ENCODE measurements around the gene APH1B.

Gene APH1B

GRCh38 chr15:63349156-63349555 lies 71.8 kb downstream of the APH1B start:
- CTCF ChIA-PET, result no interaction called here

DNA sequence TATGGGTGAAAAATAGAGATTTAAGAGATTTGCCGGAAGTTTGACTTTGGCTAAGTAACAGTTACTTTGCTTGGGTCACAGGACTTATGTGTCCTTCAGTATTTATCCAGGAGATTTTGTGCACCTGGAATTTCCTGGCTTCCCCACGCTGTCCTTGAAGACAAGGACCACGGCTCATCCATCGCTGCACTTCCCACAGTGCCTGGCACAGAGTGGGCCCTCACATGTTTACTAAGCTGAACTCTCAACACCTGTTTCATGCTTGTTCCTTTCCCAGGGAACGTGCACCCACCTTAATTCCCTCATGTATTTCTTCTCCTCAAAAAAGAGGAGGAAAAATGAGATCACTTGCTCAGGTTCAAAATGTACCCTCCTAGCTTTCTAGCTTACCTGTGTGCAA lies 72.2 kb downstream of the APH1B start:
- POLR2A ChIA-PET, result no interaction called here
- CTCF ChIA-PET, result no interaction called here
- TF ChIP-seq CTBP1 (IDR thresholded peaks at IDR 0.05; ENCODE audit: borderline replicate concordance) (no peak), LEF1 (IDR thresholded peaks at IDR 0.05; ENCODE audit: borderline replicate concordance) (no peak), TARDBP (IDR thresholded peaks at IDR 0.05) (no peak), ELF4 (IDR thresholded peaks at IDR 0.05) (no peak), NFRKB (IDR thresholded peaks at IDR 0.05) (no peak), SP1 (IDR thresholded peaks at IDR 0.05) (no peak), SUZ12 (IDR thresholded peaks at IDR 0.05) (no peak), L3MBTL2 (conservative IDR thresholded peaks at IDR 0.05) (no peak), ZNF384 (IDR thresholded peaks at IDR 0.05) (no peak), ARNT (IDR thresholded peaks at IDR 0.05) (no peak), FOXM1 (IDR thresholded peaks at IDR 0.05; ENCODE audit: borderline replicate concordance) (no peak), BHLHE40 (IDR thresholded peaks at IDR 0.05; ENCODE audit: borderline replicate concordance) (no peak), FOXA1 (IDR thresholded peaks at IDR 0.05) (no peak), FOXK2 (IDR thresholded peaks at IDR 0.05) (no peak), HDGF (IDR thresholded peaks at IDR 0.05; ENCODE audit: borderline replicate concordance) (no peak)
- TF ChIP-seq, protein P1, sequence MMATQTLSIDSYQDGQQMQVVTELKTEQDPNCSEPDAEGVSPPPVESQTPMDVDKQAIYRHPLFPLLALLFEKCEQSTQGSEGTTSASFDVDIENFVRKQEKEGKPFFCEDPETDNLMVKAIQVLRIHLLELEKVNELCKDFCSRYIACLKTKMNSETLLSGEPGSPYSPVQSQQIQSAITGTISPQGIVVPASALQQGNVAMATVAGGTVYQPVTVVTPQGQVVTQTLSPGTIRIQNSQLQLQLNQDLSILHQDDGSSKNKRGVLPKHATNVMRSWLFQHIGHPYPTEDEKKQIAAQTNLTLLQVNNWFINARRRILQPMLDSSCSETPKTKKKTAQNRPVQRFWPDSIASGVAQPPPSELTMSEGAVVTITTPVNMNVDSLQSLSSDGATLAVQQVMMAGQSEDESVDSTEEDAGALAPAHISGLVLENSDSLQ (IDR thresholded peaks at IDR 0.05), result no peak
- DNase-seq (ENCODE audit: extremely low spot score), result no peak

More at GRCh38 chr15:63349156-63349555, 71.8 kb downstream of the APH1B start:
- DNase-seq (ENCODE audit: extremely low spot score), result no peak
- TF ChIP-seq SUZ12 (IDR thresholded peaks at IDR 0.05) (no peak), FOXK2 (IDR thresholded peaks at IDR 0.05) (no peak), TARDBP (IDR thresholded peaks at IDR 0.05) (no peak), ARNT (IDR thresholded peaks at IDR 0.05) (no peak), NFRKB (IDR thresholded peaks at IDR 0.05) (no peak), CTBP1 (IDR thresholded peaks at IDR 0.05; ENCODE audit: borderline replicate concordance) (no peak), HDGF (IDR thresholded peaks at IDR 0.05; ENCODE audit: borderline replicate concordance) (no peak), LEF1 (IDR thresholded peaks at IDR 0.05; ENCODE audit: borderline replicate concordance) (no peak), L3MBTL2 (conservative IDR thresholded peaks at IDR 0.05) (no peak), FOXA1 (IDR thresholded peaks at IDR 0.05) (no peak), ELF4 (IDR thresholded peaks at IDR 0.05) (no peak), SP1 (IDR thresholded peaks at IDR 0.05) (no peak), FOXM1 (IDR thresholded peaks at IDR 0.05; ENCODE audit: borderline replicate concordance) (no peak), ZNF384 (IDR thresholded peaks at IDR 0.05) (no peak), BHLHE40 (IDR thresholded peaks at IDR 0.05; ENCODE audit: borderline replicate concordance) (no peak)
- TF ChIP-seq, protein P1 (IDR thresholded peaks at IDR 0.05), result no peak
- POLR2A ChIA-PET, result interaction anchor here (1.4 kb wide), 1 partner anchor 33 kb away, joined by 3 read pairs; the partner anchor contains the start of gene CA12

DNA sequence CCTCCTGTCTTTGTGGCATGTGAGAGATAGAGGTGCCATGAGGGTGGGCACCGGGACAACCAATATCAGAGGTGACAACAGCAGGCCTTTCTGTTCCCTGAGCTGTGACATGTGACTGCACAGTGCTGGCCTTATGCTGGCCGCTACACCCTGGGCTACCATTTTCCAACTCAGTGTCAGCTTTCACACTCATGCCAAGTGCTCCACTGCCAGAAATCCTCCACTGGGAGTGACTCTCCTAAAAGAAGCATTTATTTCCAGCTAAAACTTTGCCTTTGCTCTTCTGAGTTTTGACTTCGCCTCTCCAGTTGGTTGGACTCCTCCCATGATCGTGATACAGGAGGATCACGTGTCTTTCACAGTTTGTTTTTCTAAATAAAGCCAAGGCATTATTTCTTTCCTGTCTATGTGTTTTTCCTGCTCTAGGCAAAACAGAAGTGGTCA lies 72.8 kb downstream of the APH1B start:
- ChIA-PET POLR2A (no interaction called here), CTCF (no interaction called here)
- no peak for DNase-seq (ENCODE audit: extremely low spot score)
- no peak for TF ChIP-seq L3MBTL2 (conservative IDR thresholded peaks at IDR 0.05)
- TF ChIP-seq SUZ12 (IDR thresholded peaks at IDR 0.05), result no peak
- no peak for TF ChIP-seq FOXA1 (IDR thresholded peaks at IDR 0.05)
- no peak for TF ChIP-seq HDGF (IDR thresholded peaks at IDR 0.05; ENCODE audit: borderline replicate concordance)
- no peak for TF ChIP-seq NFRKB (IDR thresholded peaks at IDR 0.05)
- no peak for TF ChIP-seq CTBP1 (IDR thresholded peaks at IDR 0.05; ENCODE audit: borderline replicate concordance)
- no peak for TF ChIP-seq FOXK2 (IDR thresholded peaks at IDR 0.05)
- no peak for TF ChIP-seq FOXM1 (IDR thresholded peaks at IDR 0.05; ENCODE audit: borderline replicate concordance)

- POLR2A ChIA-PET, result no interaction called here
These were observed 73.8 kb downstream of the APH1B start for GRCh38 chr15:63351170-63351569.

DNA sequence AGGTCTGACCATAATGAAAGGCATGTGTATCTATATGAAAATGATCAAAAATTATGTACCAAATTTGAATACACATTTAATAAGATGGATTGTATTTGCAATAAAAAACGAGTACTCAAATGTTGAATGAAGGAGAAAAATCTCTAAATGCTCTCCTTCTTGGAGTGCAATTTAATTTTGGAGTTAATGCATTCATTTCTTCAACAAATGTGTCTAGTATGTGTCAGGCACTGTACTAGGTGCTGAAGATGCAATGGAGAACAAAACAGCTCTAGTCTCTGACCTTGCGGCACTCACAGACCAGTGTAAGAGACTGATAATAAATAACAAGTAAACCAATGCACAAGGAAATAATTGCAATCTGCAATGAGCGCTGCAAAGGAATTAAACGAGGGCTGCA lies 75.4 kb downstream of the APH1B start:
- no peak for DNase-seq (ENCODE audit: extremely low spot score)
- TF ChIP-seq SP1 (IDR thresholded peaks at IDR 0.05) (no peak), CTBP1 (IDR thresholded peaks at IDR 0.05; ENCODE audit: borderline replicate concordance) (no peak), HDGF (IDR thresholded peaks at IDR 0.05; ENCODE audit: borderline replicate concordance) (no peak), FOXA1 (IDR thresholded peaks at IDR 0.05) (no peak), FOXK2 (IDR thresholded peaks at IDR 0.05) (no peak), FOXM1 (IDR thresholded peaks at IDR 0.05; ENCODE audit: borderline replicate concordance) (no peak), SUZ12 (IDR thresholded peaks at IDR 0.05) (no peak), ZNF384 (IDR thresholded peaks at IDR 0.05) (no peak), NFRKB (IDR thresholded peaks at IDR 0.05) (no peak), ELF4 (IDR thresholded peaks at IDR 0.05) (no peak), TARDBP (IDR thresholded peaks at IDR 0.05) (no peak), L3MBTL2 (conservative IDR thresholded peaks at IDR 0.05) (no peak), ARNT (IDR thresholded peaks at IDR 0.05) (no peak), BHLHE40 (IDR thresholded peaks at IDR 0.05; ENCODE audit: borderline replicate concordance) (no peak), LEF1 (IDR thresholded peaks at IDR 0.05; ENCODE audit: borderline replicate concordance) (no peak)
- TF ChIP-seq, protein P1 (IDR thresholded peaks at IDR 0.05), result no peak
- POLR2A ChIA-PET, result no interaction called here
- CTCF ChIA-PET, result no interaction called here

More at GRCh38 chr15:63351170-63351569, 73.8 kb downstream of the APH1B start:
- no peak for DNase-seq (ENCODE audit: extremely low spot score)
- CTCF ChIA-PET, result no interaction called here
- TF ChIP-seq HDGF (IDR thresholded peaks at IDR 0.05; ENCODE audit: borderline replicate concordance) (no peak), BHLHE40 (IDR thresholded peaks at IDR 0.05; ENCODE audit: borderline replicate concordance) (no peak), CTBP1 (IDR thresholded peaks at IDR 0.05; ENCODE audit: borderline replicate concordance) (no peak)

DNA sequence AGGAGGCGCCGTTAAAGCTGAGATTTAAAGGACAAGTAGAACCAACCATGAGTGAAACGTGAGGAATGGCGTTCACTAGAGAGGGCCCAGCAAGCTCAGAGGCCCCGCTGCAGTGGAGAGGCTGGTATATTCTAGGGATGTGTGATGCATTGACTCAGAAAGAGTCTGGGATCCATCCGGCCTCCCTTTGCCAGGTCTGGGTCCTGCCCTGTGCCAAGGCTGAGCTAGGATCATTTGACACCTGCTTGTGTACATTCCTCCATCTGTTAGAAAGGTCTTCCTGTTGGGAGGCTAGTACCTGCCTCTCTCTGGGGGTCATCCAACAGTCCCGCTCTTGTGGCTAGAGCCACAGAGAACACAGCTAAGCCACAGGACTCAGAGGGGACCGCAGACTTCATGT lies 75.9 kb downstream of the APH1B start:
- DNase-seq (ENCODE audit: extremely low spot score), result no peak
- ChIA-PET CTCF (no interaction called here), POLR2A (no interaction called here)
- TF ChIP-seq ARNT (IDR thresholded peaks at IDR 0.05) (no peak), SUZ12 (IDR thresholded peaks at IDR 0.05) (no peak), NFRKB (IDR thresholded peaks at IDR 0.05) (no peak), FOXK2 (IDR thresholded peaks at IDR 0.05) (no peak), ELF4 (IDR thresholded peaks at IDR 0.05) (no peak), LEF1 (IDR thresholded peaks at IDR 0.05; ENCODE audit: borderline replicate concordance) (no peak), CTBP1 (IDR thresholded peaks at IDR 0.05; ENCODE audit: borderline replicate concordance) (no peak), ZNF384 (IDR thresholded peaks at IDR 0.05) (no peak), TARDBP (IDR thresholded peaks at IDR 0.05) (no peak), L3MBTL2 (conservative IDR thresholded peaks at IDR 0.05) (no peak), FOXA1 (IDR thresholded peaks at IDR 0.05) (no peak), BHLHE40 (IDR thresholded peaks at IDR 0.05; ENCODE audit: borderline replicate concordance) (no peak)
- TF ChIP-seq, protein P1 (IDR thresholded peaks at IDR 0.05), result no peak

Data from HEK293T (cell line).